Thymus (tissue), 11 donors: ENCODE results near the gene PPL. TPM values are rescaled to one million over a fixed set of nuclear protein-coding genes. Genes with fewer than 3 reads are reported as not detected.
"Not testable (repeated sequence)": the region's sequence is repeated elsewhere in the genome, so short reads cannot be mapped to it uniquely, and the experiment has no call there.

Experiments used
- DNase-seq, 9 donors: peaks; one replicate each; pipeline ENCODE4 v3.0.0-alpha.2; 2013; ENCODE audit warnings: low spot score in 9 of 9, low read depth in 6 of 9, missing footprints in 1 of 9
- H3K27ac ChIP-seq, 2 donors: one replicate each; pipeline ENCODE4 v1.5.1; 2013; ENCODE audit warnings: control low read depth in 1 of 2, low read depth in 1 of 2, low read length in 1 of 2, mild to moderate bottlenecking in 1 of 2, moderate library complexity in 1 of 2
- H3K27me3 ChIP-seq, 2 donors: one replicate each; pipeline ENCODE4 v1.5.1; 2013; ENCODE audit warnings: low read length in 1 of 2; ENCODE audit not compliant: control insufficient read depth in 2 of 2, insufficient read depth in 1 of 2
- H3K36me3 ChIP-seq, 2 donors: one replicate each; pipeline ENCODE4 v1.5.1; 2013; ENCODE audit warnings: low read length in 1 of 2, mild to moderate bottlenecking in 1 of 2, moderate library complexity in 1 of 2; ENCODE audit not compliant: control insufficient read depth in 2 of 2, insufficient read depth in 2 of 2
- H3K4me1 ChIP-seq, 2 donors: one replicate each; pipeline ENCODE4 v1.5.1; 2013; ENCODE audit warnings: low read length in 2 of 2; ENCODE audit not compliant: control insufficient read depth in 2 of 2, insufficient read depth in 2 of 2
- H3K4me3 ChIP-seq, 2 donors: one replicate each; pipeline ENCODE4 v1.5.1; 2013; ENCODE audit warnings: low read length in 2 of 2, control low read depth in 1 of 2, mild to moderate bottlenecking in 1 of 2
- H3K9me3 ChIP-seq, 2 donors: one replicate each; pipeline ENCODE4 v1.5.1; 2013; ENCODE audit warnings: low read length in 1 of 2, mild to moderate bottlenecking in 1 of 2; ENCODE audit not compliant: control insufficient read depth in 2 of 2, insufficient read depth in 1 of 2
- WGBS: extraction: QIAGEN DNeasy Blood & Tissue Kit; methylation state at CpG from one replicate; pipeline ENCODE4 v1.1.7; 2013; 5-methylcytosine and 5-hydroxymethylcytosine counted together
- polyA plus RNA-seq: library from polyadenylated mRNA; stranded (reverse); fragments of 200-250 nt; gene quantifications from one replicate; pipeline ENCODE4 v1.2.3, GENCODE V29; 2013
- total RNA-seq: library from RNA; stranded (reverse); fragments of 120-200 nt; gene quantifications from one replicate; pipeline ENCODE4 v1.2.4, GENCODE V29; 2013
- donor health status: healthy.

Gene PPL
- total and polyA plus RNA-seq, 2 donors, result 3.7 to 14.3 TPM

DNA sequence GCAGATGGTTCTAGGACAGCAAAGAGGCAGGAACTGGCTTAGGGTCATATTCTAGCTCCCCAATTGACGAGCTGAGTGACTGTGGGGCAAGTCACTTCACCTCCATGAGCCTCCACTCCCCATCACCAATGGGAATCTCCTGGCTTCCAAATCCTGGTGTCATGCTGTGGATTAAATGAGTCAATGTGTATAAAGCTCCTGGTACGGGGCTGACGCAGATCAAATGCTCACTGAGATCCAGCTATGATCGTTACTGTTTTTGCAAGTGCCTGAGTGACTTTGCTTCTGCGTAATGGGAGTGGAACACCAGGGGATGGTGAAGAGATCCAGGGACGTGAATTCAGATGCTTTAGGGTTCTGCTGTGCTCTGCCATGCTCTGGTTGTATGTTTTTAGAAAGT is 23.6 kb upstream of the PPL start:
- DNase-seq, result no peak
- H3K4me1 ChIP-seq, result peaks cover 2 to 12% of the 10 kb centered on the region in 2 donors
- H3K4me3 ChIP-seq, result no peak overlapping the region
- 76% methylated on average over 6 of the region's 6 CpGs for WGBS
- no peak overlapping the region for H3K27ac ChIP-seq
- H3K27me3 ChIP-seq, result peaks cover 4 to 40% of the 10 kb centered on the region in 2 donors
- H3K36me3 ChIP-seq, result no peaks in the 10 kb centered on the region
- peaks cover 1 to 16% of the 10 kb centered on the region in 2 donors for H3K9me3 ChIP-seq

DNA sequence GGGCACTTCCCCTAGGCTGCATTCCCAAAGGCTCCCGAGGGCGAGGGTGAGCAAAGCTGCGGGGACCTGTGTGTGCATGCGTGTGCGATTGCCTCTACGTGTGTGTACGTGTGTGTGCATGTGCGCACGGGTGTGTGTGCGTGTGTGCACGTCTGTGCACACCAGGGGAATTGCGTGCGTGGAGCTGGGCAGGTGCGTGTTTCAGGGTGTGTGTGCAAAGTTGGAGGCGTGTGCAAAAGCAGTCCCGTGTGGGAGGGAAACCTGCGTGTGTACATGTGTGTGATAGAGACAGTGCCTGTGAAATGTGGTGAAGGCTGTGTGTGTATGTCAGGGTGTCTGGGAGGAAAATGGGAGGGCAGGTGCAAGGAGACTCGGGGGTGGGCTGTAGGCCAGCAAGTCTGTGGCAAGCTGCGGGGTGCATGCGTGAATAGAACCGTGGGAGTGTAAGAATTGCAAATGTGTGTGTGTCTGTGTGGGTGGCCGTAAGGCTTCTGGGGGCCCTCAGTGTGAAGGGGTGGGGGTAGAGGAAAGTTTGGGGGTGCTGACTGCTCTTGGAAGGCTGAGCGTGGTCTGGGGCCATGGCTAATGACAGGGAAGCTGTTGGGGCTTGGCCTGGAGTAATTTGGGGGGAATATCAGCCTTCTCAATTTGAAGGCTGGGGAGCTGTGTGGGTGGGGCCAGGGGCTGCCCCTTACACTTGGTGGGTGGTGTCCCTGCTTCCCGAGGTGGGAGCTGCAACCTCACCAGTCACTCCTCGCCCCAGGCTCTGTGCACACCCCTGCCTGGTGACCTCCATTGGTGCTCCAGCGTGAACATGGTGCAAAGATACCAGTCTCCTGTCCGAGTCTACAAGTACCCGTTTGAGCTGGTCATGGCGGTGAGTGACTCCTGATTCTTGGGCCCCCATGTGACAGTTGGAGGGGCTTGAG is 21.8 kb upstream of the PPL start:
- 52% methylated on average over 29 of the region's 29 CpGs for WGBS
- Histone ChIP-seq H3K4me1 (peaks cover 2 to 12% of the 10 kb centered on the region in 2 donors), H3K9me3 (peaks cover 1 to 16% of the 10 kb centered on the region in 2 donors), H3K36me3 (no peaks in the 10 kb centered on the region), H3K27ac (no peak overlapping the region), H3K27me3 (peaks cover 4 to 40% of the 10 kb centered on the region in 2 donors), H3K4me3 (peak overlapping the region in 1 of 2 donors; percentile 36)
- no peak for DNase-seq

DNA sequence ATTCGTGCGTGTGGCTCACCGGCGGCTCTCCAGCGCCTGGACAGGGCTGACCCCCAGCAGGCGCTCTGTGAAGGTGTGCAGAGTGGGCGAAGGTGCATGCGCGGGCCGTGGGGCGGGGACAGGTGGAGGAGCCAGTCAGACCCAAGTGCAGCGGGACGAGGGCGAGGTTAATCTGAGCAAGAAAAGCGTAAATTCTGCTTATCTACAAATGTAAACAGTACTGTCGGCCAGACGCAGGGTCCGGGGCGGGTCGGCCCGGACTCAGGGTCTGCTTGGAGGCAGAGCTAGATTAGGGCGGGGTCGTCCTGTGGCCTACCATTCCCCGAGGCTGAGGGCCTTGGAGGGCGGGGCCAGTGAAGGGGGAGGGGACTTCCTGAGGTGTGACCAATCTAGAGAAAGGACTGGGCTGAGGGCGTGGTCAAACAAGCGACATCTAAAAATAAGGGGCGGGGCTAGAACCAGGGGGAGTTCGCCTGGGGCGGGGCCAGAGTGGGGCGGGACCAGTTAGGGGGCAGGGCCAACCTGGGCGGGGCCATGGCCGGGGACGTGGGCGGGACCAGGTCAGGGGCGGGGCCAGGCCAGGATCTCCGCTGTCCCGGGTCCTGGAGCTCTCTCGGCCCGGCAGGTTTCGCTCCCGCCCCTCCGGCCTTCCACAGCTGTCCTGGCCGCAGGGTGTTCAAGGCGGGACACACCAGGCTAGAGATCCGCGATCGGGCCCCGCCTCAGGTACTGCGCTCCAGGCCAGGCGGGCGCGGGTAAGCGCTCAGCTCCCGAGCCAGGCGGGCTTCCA is 21.0 kb upstream of the PPL start, which contains the start of gene SEC14L5:
Gene SEC14L5 (plus strand): TSS at position 611 of the 790 bp plus-strand sequence. CDS start 994 bp downstream, outside the sequence.
- peaks cover 4 to 42% of the 10 kb centered on the region in 2 donors for H3K27me3 ChIP-seq
- 2% methylated on average over 56 of the region's 56 CpGs for WGBS

DNA sequence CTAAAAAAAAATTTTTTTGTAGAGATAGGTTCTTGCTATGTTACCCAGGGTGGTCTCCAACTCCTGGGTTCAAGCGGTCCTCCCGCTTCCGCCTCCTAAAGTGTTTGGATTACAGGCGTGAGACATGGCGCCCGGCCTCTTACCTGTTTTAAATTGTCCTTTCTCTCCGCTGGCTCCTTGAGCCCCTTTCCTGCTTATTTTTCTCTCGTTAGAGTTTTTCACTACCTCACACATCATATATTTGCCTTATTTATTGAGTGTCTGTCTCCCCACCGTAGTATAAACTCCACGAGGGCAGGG is 20.4 kb upstream of the PPL start:
- Histone ChIP-seq H3K9me3 (peaks cover 1 to 16% of the 10 kb centered on the region in 2 donors), H3K4me3 (peak overlapping the region; percentile 32 to 36), H3K27me3 (peaks cover 4 to 42% of the 10 kb centered on the region in 2 donors), H3K27ac (no peak overlapping the region), H3K4me1 (peaks cover 2 to 12% of the 10 kb centered on the region in 2 donors), H3K36me3 (no peaks in the 10 kb centered on the region)
- no peak for DNase-seq
- 28% methylated on average over 10 of the region's 10 CpGs for WGBS

More for the DNA sequence above, 21.0 kb upstream of the PPL start, which contains the start of gene SEC14L5:
- Histone ChIP-seq H3K36me3 (no peaks in the 10 kb centered on the region), H3K4me3 (peak within 1 kb of the TSS; percentile 32 to 36), H3K9me3 (peaks cover 1 to 16% of the 10 kb centered on the region in 2 donors), H3K27ac (no peak within 1 kb of the TSS), H3K4me1 (peaks cover 2 to 12% of the 10 kb centered on the region in 2 donors)
- DNase-seq, result peak; percentile 69 to 94 (median 85)

DNA sequence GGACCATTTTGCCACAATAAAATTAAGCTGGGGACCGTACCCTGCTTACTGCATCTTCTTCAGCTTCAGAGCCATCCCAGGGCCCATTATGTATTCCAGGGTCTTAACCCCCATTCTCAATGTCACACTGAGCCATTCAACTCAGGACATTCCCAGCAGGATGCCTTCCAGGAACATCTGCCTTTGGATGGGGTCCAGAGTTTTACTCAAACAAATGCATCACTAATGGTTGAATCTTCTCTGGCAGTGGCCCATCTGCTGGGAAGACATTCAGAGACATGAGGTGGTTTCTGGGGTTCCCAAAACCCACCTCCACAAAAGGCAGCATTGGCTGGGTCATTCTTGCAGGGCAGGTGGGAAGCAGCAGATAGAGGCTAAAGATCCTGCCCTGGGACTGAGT is 17.8 kb upstream of the PPL start:
- H3K4me1 ChIP-seq, result peaks cover 2 to 12% of the 10 kb centered on the region in 2 donors
- H3K27me3 ChIP-seq, result peaks cover 4 to 39% of the 10 kb centered on the region in 2 donors
- H3K27ac ChIP-seq, result no peak overlapping the region
- H3K9me3 ChIP-seq, result peaks cover 1 to 16% of the 10 kb centered on the region in 2 donors
- H3K4me3 ChIP-seq, result no peak overlapping the region
- no peak for DNase-seq
- H3K36me3 ChIP-seq, result no peaks in the 10 kb centered on the region
- WGBS, result 94% methylated on average over 1 of the region's 1 CpG

DNA sequence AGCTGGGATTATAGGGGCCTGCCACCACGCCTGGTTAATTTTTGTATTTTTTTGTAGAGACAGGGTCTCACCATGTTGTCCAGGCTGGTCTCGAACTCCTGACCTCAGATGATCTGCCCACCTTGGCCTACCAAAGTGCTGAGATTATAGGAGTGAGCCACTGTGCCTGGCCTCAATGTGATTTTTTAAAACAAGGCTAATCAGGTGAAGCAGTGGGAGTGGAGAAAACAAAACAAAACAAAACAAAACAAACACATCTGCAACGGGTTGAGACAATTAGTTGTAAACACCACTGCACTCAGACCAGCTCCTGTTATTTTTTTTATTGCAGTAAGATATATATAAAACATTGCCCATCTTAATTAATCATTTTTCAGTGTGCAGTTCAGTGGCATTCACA is 14.6 kb upstream of the PPL start:
- H3K9me3 ChIP-seq, DNase-seq, H3K27ac ChIP-seq, H3K4me1 ChIP-seq, H3K36me3 ChIP-seq, H3K4me3 ChIP-seq: not testable (repeated sequence)
- H3K27me3 ChIP-seq, result peaks cover 0 to 17% of the 10 kb centered on the region in 2 donors
- WGBS, result 78% methylated on average over 3 of the region's 3 CpGs

DNA sequence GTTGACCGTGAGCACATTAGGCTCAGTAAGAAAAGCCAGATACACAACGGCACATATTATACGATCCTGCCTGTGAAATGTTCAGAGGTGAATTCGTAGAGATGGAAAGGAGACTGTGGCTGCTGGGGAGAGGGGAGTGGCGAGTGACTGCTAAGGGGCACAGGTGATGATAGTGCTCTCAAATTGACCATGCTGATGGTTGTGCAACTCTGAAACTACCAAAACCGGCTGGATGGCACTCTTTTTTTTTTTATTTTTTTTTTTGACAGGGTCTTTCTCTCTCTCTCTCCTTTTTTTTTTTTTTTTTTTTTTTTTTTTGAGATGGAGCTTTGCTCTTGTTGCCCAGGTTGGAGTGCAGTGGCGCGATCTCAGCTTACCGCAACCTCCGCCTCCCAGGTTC is 13.0 kb upstream of the PPL start:
- Histone ChIP-seq H3K9me3 (no peaks in the 10 kb centered on the region), H3K27me3 (peaks cover 0 to 13% of the 10 kb centered on the region in 2 donors), H3K27ac (no peak overlapping the region), H3K36me3 (no peaks in the 10 kb centered on the region), H3K4me3 (no peak overlapping the region), H3K4me1 (no peaks in the 10 kb centered on the region)
- 87% methylated on average over 10 of the region's 10 CpGs for WGBS
- DNase-seq, result no peak

DNA sequence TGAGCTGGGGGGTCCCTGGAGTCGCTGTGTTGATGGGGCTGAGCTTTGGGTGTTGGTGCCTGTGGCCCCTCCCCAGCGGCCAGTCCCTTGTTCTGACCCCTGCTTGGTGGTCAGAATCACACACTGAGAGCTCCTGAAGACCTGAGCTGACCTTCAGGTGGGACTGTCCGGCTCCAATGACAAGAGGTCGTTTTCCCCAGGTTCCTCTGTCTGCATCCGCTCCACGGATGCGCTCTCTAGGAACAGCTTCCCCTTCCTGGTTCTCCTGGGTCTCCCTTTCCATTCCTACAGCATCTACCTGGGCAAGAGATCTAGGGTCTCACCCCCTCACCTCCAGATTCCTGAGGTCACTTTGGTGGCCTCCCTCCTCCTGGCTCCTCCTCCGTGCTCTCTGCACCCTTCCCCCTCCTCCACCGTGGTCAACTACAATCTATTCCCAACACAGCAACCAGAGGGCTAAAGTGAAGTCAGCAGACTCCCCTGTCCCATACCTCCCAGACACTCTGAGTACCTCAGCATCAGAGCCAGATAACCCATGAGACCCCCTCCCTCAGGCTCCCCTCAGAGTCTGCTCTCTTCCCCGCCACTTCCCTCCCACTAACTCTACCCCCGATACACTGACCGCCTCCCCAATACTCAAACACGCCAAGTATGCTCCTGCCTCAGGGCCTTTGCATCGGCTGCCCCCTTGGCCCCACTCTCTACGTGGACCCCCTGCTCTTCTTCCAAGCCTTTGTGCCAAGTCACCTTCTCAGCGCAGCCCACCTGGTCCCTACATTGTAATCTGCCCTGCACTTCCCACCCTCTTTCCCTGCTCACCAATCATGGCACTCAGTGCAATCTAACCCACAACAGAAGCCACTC is 12.2 kb upstream of the PPL start:
- 78% methylated on average over 16 of the region's 16 CpGs for WGBS
- no peaks in the 10 kb centered on the region for H3K36me3 ChIP-seq
- H3K9me3 ChIP-seq, result no peaks in the 10 kb centered on the region
- H3K4me3 ChIP-seq, result no peak overlapping the region
- no peak for DNase-seq
- H3K4me1 ChIP-seq, result no peaks in the 10 kb centered on the region
- no peak overlapping the region for H3K27ac ChIP-seq
- H3K27me3 ChIP-seq, result peaks cover 0 to 19% of the 10 kb centered on the region in 2 donors
